NCI-H2171 treated with DMSO at 0.1 percent for 48 hours (cell line): ENCODE measurements around the gene CATSPERZ.

ENCODE experiments used
- DNase-seq: peaks from one replicate; lab custom pipeline; 2025; lab: John Stamatoyannopoulos, UW

CATSPERZ gene

GRCh38 chr11:64285885-64286800 is 14.0 kb upstream of the CATSPERZ start:
- DNase-seq, result peak; percentile 80

- DNase-seq, result no peak
These were observed 13.4 kb upstream of the CATSPERZ start for GRCh38 chr11:64286801-64287159.

GRCh38 chr11:64287676-64288352 is 12.3 kb upstream of the CATSPERZ start:
- DNase-seq, result no peak

- no peak for DNase-seq
These were observed 11.8 kb upstream of the CATSPERZ start for GRCh38 chr11:64288353-64288750.

GRCh38 chr11:64289002-64289564 is 11.1 kb upstream of the CATSPERZ start:
- DNase-seq, result no peak

GRCh38 chr11:64290352-64291261 is 9.6 kb upstream of the CATSPERZ start:
- DNase-seq, result no peak

GRCh38 chr11:64291262-64291751 is 8.9 kb upstream of the CATSPERZ start, which contains the start of gene KCNK4:
Gene KCNK4, plus strand, starts transcription at chr11:64291302. Its CDS starts 1,717 bp downstream, at chr11:64293019.
- DNase-seq, result no peak

GRCh38 chr11:64291752-64292459 is 8.3 kb upstream of the CATSPERZ start:
- no peak for DNase-seq

GRCh38 chr11:64292460-64293254 is 7.5 kb upstream of the CATSPERZ start:
- no peak for DNase-seq

GRCh38 chr11:64294774-64295173 is 5.4 kb upstream of the CATSPERZ start:
- DNase-seq, result no peak

GRCh38 chr11:64295760-64296159 is 4.4 kb upstream of the CATSPERZ start:
- DNase-seq, result no peak

GRCh38 chr11:64296236-64296635 is 3.9 kb upstream of the CATSPERZ start:
- DNase-seq, result no peak

- no peak for DNase-seq
These were observed 3.1 kb upstream of the CATSPERZ start for GRCh38 chr11:64296830-64297698.

- no peak for DNase-seq
These were observed 2.3 kb upstream of the CATSPERZ start for GRCh38 chr11:64297699-64298358.

GRCh38 chr11:64298966-64299846 is 952 bp upstream of the CATSPERZ start:
- DNase-seq, result no peak

- DNase-seq, result no peak
These were observed 3.2 kb downstream of the CATSPERZ start for GRCh38 chr11:64303109-64304031.

GRCh38 chr11:64304032-64304315 is 3.8 kb downstream of the CATSPERZ start:
- DNase-seq, result no peak
